Heart left ventricle (tissue), 13 donors: ENCODE measurements around the gene DSCAM.

ENCODE experiments used
- POLR2A ChIP-seq, 2 donors: fragments of 450-650 bp; IDR thresholded peaks; one replicate each; pipeline ENCODE4 v1.6.1; 2017; ENCODE audit warnings: antibody characterized with exemption in 2 of 2, mild to moderate bottlenecking in 2 of 2, moderate library complexity in 2 of 2
- TF ChIP-seq, protein P1 (sequence below), 12 donors: fragments of 200-600 bp; sonication (generic) in 4 of 12; IDR thresholded peaks; one replicate each; pipeline versions ENCODE4 v1.5.0 to v1.8.0; 2018 to 2022; ENCODE audit warnings: antibody characterized with exemption in 12 of 12, mild to moderate bottlenecking in 5 of 12
- donor health status: ischemic (EF 13 %, LVEDD 7.1; RV severe dilation, severe dysfunction).
- donor health status: DM: no; HTN: yes; CAD: no.
- donor health status: DM: no; HTN: no; CAD: no.
- donor health status: ischemic (EF 25% LVEDD 6.9; RV normal size, moderate dysfunction).
- donor health status: ischemic (EF 25% LVEDD 5.7; RV mildly dilated, moderate dysfunction).
- donor health status: ischemic (EF 35%, LVEDD 5.7; RV mildly dilated, moderate dysfunction).
- donor health status: nonischemic (EF 11% LVEDD 7.7; RV severe dilation, severe dysfunction).
- donor health status: DM: yes; HTN: yes; CAD: no.
- donor health status: PGD.
- donor health status: ischemic (EF 29% LVEDD 5.4; RV normal size, mild dysfunction).
- donor health status: nonischemic (EF 23%, LVEDD 6.1; RV moderate dilation, normal function).

- TF ChIP-seq, protein P1, sequence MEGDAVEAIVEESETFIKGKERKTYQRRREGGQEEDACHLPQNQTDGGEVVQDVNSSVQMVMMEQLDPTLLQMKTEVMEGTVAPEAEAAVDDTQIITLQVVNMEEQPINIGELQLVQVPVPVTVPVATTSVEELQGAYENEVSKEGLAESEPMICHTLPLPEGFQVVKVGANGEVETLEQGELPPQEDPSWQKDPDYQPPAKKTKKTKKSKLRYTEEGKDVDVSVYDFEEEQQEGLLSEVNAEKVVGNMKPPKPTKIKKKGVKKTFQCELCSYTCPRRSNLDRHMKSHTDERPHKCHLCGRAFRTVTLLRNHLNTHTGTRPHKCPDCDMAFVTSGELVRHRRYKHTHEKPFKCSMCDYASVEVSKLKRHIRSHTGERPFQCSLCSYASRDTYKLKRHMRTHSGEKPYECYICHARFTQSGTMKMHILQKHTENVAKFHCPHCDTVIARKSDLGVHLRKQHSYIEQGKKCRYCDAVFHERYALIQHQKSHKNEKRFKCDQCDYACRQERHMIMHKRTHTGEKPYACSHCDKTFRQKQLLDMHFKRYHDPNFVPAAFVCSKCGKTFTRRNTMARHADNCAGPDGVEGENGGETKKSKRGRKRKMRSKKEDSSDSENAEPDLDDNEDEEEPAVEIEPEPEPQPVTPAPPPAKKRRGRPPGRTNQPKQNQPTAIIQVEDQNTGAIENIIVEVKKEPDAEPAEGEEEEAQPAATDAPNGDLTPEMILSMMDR (IDR thresholded peaks at IDR 0.05): no peak
- no peak for TF ChIP-seq POLR2A (IDR thresholded peaks at IDR 0.05)
Measured at GRCh38 chr21:40623528-40623927, 223.4 kb downstream of the DSCAM start.
